MCF 10A (cell line): Measurements from ENCODE around the gene PTAFR. TPM values are rescaled to one million over a fixed set of nuclear protein-coding genes. Genes with fewer than 3 reads are reported as not detected.

Source experiments
- BruUV-seq: library from RNA; stranded (reverse); fragments of 400-500 nt; replicated peaks from 2 replicates; lab custom pipeline; 2021; lab: Mats Ljungman, UMichigan
- CTCF ChIA-PET: fragments of 300-600 bp; sonication (Branson Sonifier 250); formaldehyde crosslinking; extraction: SDS; loops from one replicate; lab custom pipeline; 2021; ENCODE audit warnings: antibody characterized with exemption, inconsistent platforms; lab: Yijun Ruan, JAX
- POLR2A ChIA-PET: fragments of 300-600, 350-650 bp; sonication (Branson Sonifier 250); formaldehyde crosslinking; extraction: SDS; loops from one replicate; lab custom pipeline; 2020; ENCODE audit warnings: antibody characterized with exemption, inconsistent platforms; lab: Yijun Ruan, JAX
- DNase-seq: peaks from one replicate; pipeline ENCODE4 v3.0.0-alpha.2; 2018; ENCODE audit not compliant: unreplicated experiment
- H3K27ac Mint-ChIP-seq: one replicate; pipeline ENCODE4 v1.8.0; 2022; ENCODE audit warnings: mild to moderate bottlenecking, low read depth, mixed read lengths; ENCODE audit not compliant: unreplicated experiment
- H3K27me3 Mint-ChIP-seq: one replicate; pipeline ENCODE4 v1.8.0; 2022; ENCODE audit warnings: mixed read lengths; ENCODE audit not compliant: insufficient read depth, unreplicated experiment
- H3K36me3 Mint-ChIP-seq: one replicate; pipeline ENCODE4 v1.8.0; 2022; ENCODE audit warnings: mild to moderate bottlenecking, moderate library complexity, mixed read lengths; ENCODE audit not compliant: insufficient read depth, unreplicated experiment
- H3K4me1 Mint-ChIP-seq: one replicate; pipeline ENCODE4 v1.8.0; 2022; ENCODE audit warnings: mixed read lengths; ENCODE audit not compliant: insufficient read depth, unreplicated experiment
- H3K4me3 Mint-ChIP-seq: one replicate; pipeline ENCODE4 v1.8.0; 2022; ENCODE audit warnings: mild to moderate bottlenecking, moderate library complexity, mixed read lengths; ENCODE audit not compliant: unreplicated experiment
- H3K9me3 Mint-ChIP-seq: one replicate; pipeline ENCODE4 v1.8.0; 2022; ENCODE audit warnings: mixed read lengths; ENCODE audit not compliant: unreplicated experiment
- CTCF ChIP-seq: fragments of 200-600 bp; IDR thresholded peaks from one replicate; pipeline ENCODE4 v1.8.0; 2022; ENCODE audit warnings: antibody characterized with exemption, mild to moderate bottlenecking; ENCODE audit not compliant: unreplicated experiment
- intact Hi-C: fragments of 100-400 bp; cut with micrococcal nuclease; formaldehyde crosslinking; loops from 2 replicates; pipeline ENCODE4 v1.14.1; 2022
- total RNA-seq: library from RNA; stranded (reverse); gene quantifications from 2 replicates; pipeline ENCODE4 v1.2.3, GENCODE V29; 2022

Gene PTAFR
- total RNA-seq, 1 experiment from 2014 or later = 1.6 TPM

GRCh38 chr1:28114844-28115243 lies 61.6 kb downstream of the PTAFR start:
- peaks cover 9% of the 10 kb centered on the region for H3K4me1 Mint-ChIP-seq
- no peaks in the 10 kb centered on the region for H3K27me3 Mint-ChIP-seq
- no peak overlapping the region for H3K4me3 Mint-ChIP-seq
- H3K9me3 Mint-ChIP-seq = no peaks in the 10 kb centered on the region
- no peak for DNase-seq
- ChIA-PET CTCF (interaction anchor here (0.6 kb wide), 1 partner anchor 151 kb away, joined by 5 read pairs; no protein-coding TSS in a partner anchor), POLR2A (no interaction called here)
- no TSS peak for BruUV-seq
- intact Hi-C loops = no loop called here
- TF ChIP-seq CTCF = no peak
- no peak overlapping the region for H3K27ac Mint-ChIP-seq
- H3K36me3 Mint-ChIP-seq = no peaks in the 10 kb centered on the region

DNA sequence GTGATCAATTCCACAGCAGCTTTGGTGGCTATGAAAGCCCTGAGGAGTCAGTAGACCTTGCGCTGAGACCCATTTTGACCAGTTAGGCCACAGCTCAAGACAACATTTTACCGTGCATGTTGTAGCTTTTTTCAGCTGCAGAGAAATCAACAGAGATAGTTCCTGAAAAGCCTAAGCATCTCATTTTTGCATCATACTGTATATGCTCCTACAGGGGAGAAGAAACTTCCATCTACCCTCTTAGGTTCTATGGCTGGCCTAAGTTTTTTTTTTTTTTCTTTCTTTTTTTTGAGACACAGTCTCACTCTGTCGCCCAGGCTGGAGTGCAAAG lies 63.3 kb downstream of the PTAFR start:
- no peaks in the 10 kb centered on the region for H3K27me3 Mint-ChIP-seq
- DNase-seq = no peak
- no peaks in the 10 kb centered on the region for H3K36me3 Mint-ChIP-seq
- BruUV-seq = no TSS peak
- H3K4me3 Mint-ChIP-seq = no peak overlapping the region
- TF ChIP-seq CTCF = no peak
- intact Hi-C loops = no loop called here
- POLR2A ChIA-PET = no interaction called here
- H3K4me1 Mint-ChIP-seq = peaks cover 9% of the 10 kb centered on the region
- H3K9me3 Mint-ChIP-seq = no peaks in the 10 kb centered on the region
- CTCF ChIA-PET = interaction anchor here (0.7 to 1.6 kb wide), 4 partner anchors 22 to 107 kb away, joined by 3 to 11 read pairs (median 4); no protein-coding TSS in a partner anchor
- no peak overlapping the region for H3K27ac Mint-ChIP-seq

DNA sequence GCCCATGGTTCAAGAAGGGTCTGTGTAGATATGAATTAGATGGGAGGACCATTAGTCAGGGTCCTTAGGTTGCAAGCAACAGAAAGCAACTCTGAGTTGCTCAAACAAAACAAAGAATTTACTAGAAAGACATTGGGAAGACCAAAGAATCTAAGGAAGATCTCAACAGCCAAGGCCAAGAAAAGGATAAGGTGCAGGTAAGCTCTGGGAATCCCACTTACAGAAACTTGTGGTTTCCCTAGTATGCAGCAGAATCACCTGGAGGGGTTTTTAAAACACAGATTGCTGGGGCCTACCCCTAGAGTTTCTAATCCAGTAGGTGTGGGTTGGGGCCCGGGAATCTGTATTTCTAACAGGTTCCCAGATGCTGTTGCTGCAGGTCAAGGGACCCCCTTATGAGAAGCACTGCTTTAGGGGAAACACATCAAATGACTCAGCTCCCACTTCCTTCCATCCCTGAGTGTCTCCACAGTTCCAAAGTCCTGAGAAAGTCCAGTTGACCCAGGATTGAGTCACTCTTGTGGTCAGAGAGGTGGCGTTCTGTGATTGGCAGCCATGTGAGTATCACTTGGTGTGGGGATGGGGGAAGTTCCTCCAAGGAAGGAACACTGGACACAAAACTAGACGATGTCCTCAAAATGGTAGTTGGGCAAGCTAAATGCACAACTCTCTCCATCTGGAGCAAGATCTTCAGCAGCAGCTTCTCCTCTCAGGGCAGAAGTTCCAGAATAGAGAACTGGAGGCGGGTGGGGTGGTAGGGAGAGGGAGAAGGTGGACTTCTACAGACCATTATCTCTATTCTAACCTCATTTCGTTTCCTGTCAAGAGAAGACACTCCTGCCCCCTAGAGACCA lies 63.9 kb downstream of the PTAFR start:
- H3K9me3 Mint-ChIP-seq = no peaks in the 10 kb centered on the region
- no peaks in the 10 kb centered on the region for H3K36me3 Mint-ChIP-seq
- no peak overlapping the region for H3K4me3 Mint-ChIP-seq
- ChIA-PET CTCF (interaction anchor here (0.7 to 1.6 kb wide), 7 partner anchors 8 to 108 kb away, joined by 3 to 11 read pairs (median 3); no protein-coding TSS in a partner anchor), POLR2A (interaction anchor here (0.7 to 1.1 kb wide), 2 partner anchors 148 to 282 kb away, joined by 3 read pairs; no protein-coding TSS in a partner anchor)
- peaks cover 9% of the 10 kb centered on the region for H3K4me1 Mint-ChIP-seq
- no TSS peak for BruUV-seq
- H3K27me3 Mint-ChIP-seq = no peaks in the 10 kb centered on the region
- intact Hi-C loops = no loop called here
- TF ChIP-seq CTCF = peak; percentile 29
- DNase-seq = peak; percentile 64
- no peak overlapping the region for H3K27ac Mint-ChIP-seq

GRCh38 chr1:28111157-28111556 lies 65.3 kb downstream of the PTAFR start:
- H3K27me3 Mint-ChIP-seq = no peaks in the 10 kb centered on the region
- no peaks in the 10 kb centered on the region for H3K9me3 Mint-ChIP-seq
- ChIA-PET POLR2A (no interaction called here), CTCF (interaction anchor here (0.7 to 1.5 kb wide), 2 partner anchors 20 to 159 kb away, joined by 3 to 6 read pairs; no protein-coding TSS in a partner anchor)
- TF ChIP-seq CTCF = no peak
- intact Hi-C loops = no loop called here
- H3K4me1 Mint-ChIP-seq = peaks cover 5% of the 10 kb centered on the region
- H3K27ac Mint-ChIP-seq = no peak overlapping the region
- DNase-seq = no peak
- H3K4me3 Mint-ChIP-seq = no peak overlapping the region
- BruUV-seq = no TSS peak
- H3K36me3 Mint-ChIP-seq = no peaks in the 10 kb centered on the region
